Activated T-helper 1 cell treated with anti-CD3 and anti-CD28 coated beads, Interleukin-2, amount 50 U/mL, for 16 hours (primary cell): ENCODE data around the gene OR2AT4.
"Not testable (repeated sequence)": the region's sequence is repeated elsewhere in the genome, so short reads cannot be mapped to it uniquely, and the experiment has no call there.

Source experiments
- DNase-seq, 2 donors: peaks; one replicate each; pipeline ENCODE4 v3.0.0-alpha.2; 2020; ENCODE audit warnings: low read depth in 1 of 2, low spot score in 1 of 2

The OR2AT4 gene

GRCh38 chr11:75103380-75104026 is 6.8 kb upstream of the OR2AT4 start:
- DNase-seq, result no peak

GRCh38 chr11:75101424-75102128 is 4.9 kb upstream of the OR2AT4 start:
- no peak for DNase-seq

- DNase-seq, result no peak
Observed at GRCh38 chr11:75100314-75100713, 3.6 kb upstream of the OR2AT4 start.

- no peak for DNase-seq
Observed at GRCh38 chr11:75099635-75100034, 3.0 kb upstream of the OR2AT4 start.

GRCh38 chr11:75098835-75099439 is 2.3 kb upstream of the OR2AT4 start:
- not testable (repeated sequence) for DNase-seq

- DNase-seq, result not testable (repeated sequence)
Observed at GRCh38 chr11:75098181-75098580, 1.5 kb upstream of the OR2AT4 start.

GRCh38 chr11:75097173-75097557 is 489 bp upstream of the OR2AT4 start:
- no peak for DNase-seq

- not testable (repeated sequence) for DNase-seq
Observed at GRCh38 chr11:75094382-75094781, 2.3 kb downstream of the OR2AT4 start.

GRCh38 chr11:75090671-75091177 is 6.0 kb downstream of the OR2AT4 start:
- DNase-seq, result no peak

- DNase-seq, result no peak
Observed at GRCh38 chr11:75087319-75088305, 9.1 kb downstream of the OR2AT4 start.

GRCh38 chr11:75084883-75085282 is 11.8 kb downstream of the OR2AT4 start:
- DNase-seq, result no peak

GRCh38 chr11:75083217-75083605 is 13.5 kb downstream of the OR2AT4 start:
- DNase-seq, result no peak

- no peak for DNase-seq
Observed at GRCh38 chr11:75082601-75083216, 14.0 kb downstream of the OR2AT4 start.

- DNase-seq, result no peak
Observed at GRCh38 chr11:75079546-75079945, 17.1 kb downstream of the OR2AT4 start.

- no peak for DNase-seq
Observed at GRCh38 chr11:75078233-75078632, 18.4 kb downstream of the OR2AT4 start.

GRCh38 chr11:75077316-75077715 is 19.4 kb downstream of the OR2AT4 start:
- DNase-seq, result no peak

GRCh38 chr11:75076671-75077070 is 20.0 kb downstream of the OR2AT4 start:
- DNase-seq, result no peak

GRCh38 chr11:75073459-75074190 is 23.1 kb downstream of the OR2AT4 start:
- no peak for DNase-seq

- no peak for DNase-seq
Observed at GRCh38 chr11:75072582-75072981, 24.1 kb downstream of the OR2AT4 start.

- DNase-seq, result no peak
Observed at GRCh38 chr11:75069473-75069872, 27.2 kb downstream of the OR2AT4 start.
